GM12892 (cell line): Measurements from ENCODE around the gene PROZ.

Experiments used
- POLR2A ChIP-seq: IDR thresholded peaks from 2 replicates; pipeline ENCODE4 v1.6.1; 2011; ENCODE audit warnings: low read depth, low read length, control low read depth
- POLR2AphosphoS5 ChIP-seq: IDR thresholded peaks from 2 replicates; pipeline ENCODE4 v1.6.1; 2011; ENCODE audit warnings: low read depth, low read length, control low read depth
- TAF1 ChIP-seq: IDR thresholded peaks from 2 replicates; pipeline ENCODE4 v1.6.1; 2011; ENCODE audit warnings: low read depth, mild to moderate bottlenecking, control low read depth, low read length, borderline replicate concordance

- TF ChIP-seq POLR2AphosphoS5 (no peak), POLR2A (no peak), TAF1 (no peak)
These were observed 1.1 kb upstream of the PROZ start for GRCh38 chr13:113157206-113157928.
